Prostate gland (tissue), 2 donors: ENCODE measurements around the gene NAE1. TPM values are rescaled to one million over a fixed set of nuclear protein-coding genes. Genes with fewer than 3 reads are reported as not detected.
"Not testable (repeated sequence)": the region's sequence is repeated elsewhere in the genome, so short reads cannot be mapped to it uniquely, and the experiment has no call there.

Experiments
- DNase-seq: peaks from one replicate; pipeline ENCODE4 v3.0.0-alpha.2; 2019; ENCODE audit warnings: low spot score
- H3K27ac ChIP-seq, 2 donors: fragments of 200-600 bp; sonication (generic); 2 replicates each; pipeline ENCODE4 v1.5.1; 2017 to 2019
- H3K27me3 ChIP-seq: fragments of 200-600 bp; sonication (generic); replicated peaks from 2 replicates; pipeline ENCODE4 v1.5.1; 2019; ENCODE audit not compliant: insufficient read depth
- H3K36me3 ChIP-seq, 2 donors: fragments of 200-600 bp; sonication (generic); 1 replicate in 1 of 2; 2 replicates in 1 of 2; pipeline versions ENCODE4 v1.5.1 to v1.8.1; 2017 to 2019
- H3K4me1 ChIP-seq: fragments of 200-600 bp; sonication (generic); replicated peaks from 2 replicates; pipeline ENCODE4 v1.5.1; 2019
- H3K4me3 ChIP-seq, 2 donors: fragments of 200-600 bp; sonication (generic); 2 replicates each; pipeline ENCODE4 v1.5.1; 2017 to 2019
- H3K9me3 ChIP-seq: fragments of 200-600 bp; sonication (generic); 2 replicates; pipeline ENCODE4 v1.5.1; 2017
- POLR2A ChIP-seq: fragments of 450-650 bp; IDR thresholded peaks from one replicate; pipeline ENCODE4 v1.6.1; 2016; ENCODE audit warnings: antibody characterized with exemption, mild to moderate bottlenecking
- POLR2AphosphoS5 ChIP-seq: sonication (generic); formaldehyde crosslinking; IDR thresholded peaks from one replicate; pipeline ENCODE4 v1.6.1; 2017; ENCODE audit warnings: antibody characterized with exemption
- WGBS: methylation state at CpG from one replicate; pipeline ENCODE4 v1.1.5; 2018; 5-methylcytosine and 5-hydroxymethylcytosine counted together
- intact Hi-C: fragments of 100-400 bp; cut with DNase I; formaldehyde crosslinking; loops from one replicate; pipeline ENCODE4 v1.14.2; 2022
- total RNA-seq, 2 donors: library from RNA; depleted of rRNA; stranded (reverse); fragments of >200 nt; gene quantifications; one replicate each; pipeline ENCODE4 v1.1.0, GENCODE V29; 2016
- TF ChIP-seq, protein P1 (sequence below), 4 experiments: fragments of 200-600 bp in 2 of 4; fragments of 450-650 bp in 2 of 4; sonication (generic) in 2 of 4; IDR thresholded peaks; 1 replicate in 3 of 4; 2 replicates in 1 of 4; pipeline ENCODE4 v1.5.1; 2016 to 2019; ENCODE audit warnings: antibody characterized with exemption in 4 of 4, mild to moderate bottlenecking in 2 of 4, moderate library complexity in 2 of 4

The NAE1 gene
- total RNA-seq, 2 donors from 2014 or later, result 39.6 to 58.2 TPM

DNA sequence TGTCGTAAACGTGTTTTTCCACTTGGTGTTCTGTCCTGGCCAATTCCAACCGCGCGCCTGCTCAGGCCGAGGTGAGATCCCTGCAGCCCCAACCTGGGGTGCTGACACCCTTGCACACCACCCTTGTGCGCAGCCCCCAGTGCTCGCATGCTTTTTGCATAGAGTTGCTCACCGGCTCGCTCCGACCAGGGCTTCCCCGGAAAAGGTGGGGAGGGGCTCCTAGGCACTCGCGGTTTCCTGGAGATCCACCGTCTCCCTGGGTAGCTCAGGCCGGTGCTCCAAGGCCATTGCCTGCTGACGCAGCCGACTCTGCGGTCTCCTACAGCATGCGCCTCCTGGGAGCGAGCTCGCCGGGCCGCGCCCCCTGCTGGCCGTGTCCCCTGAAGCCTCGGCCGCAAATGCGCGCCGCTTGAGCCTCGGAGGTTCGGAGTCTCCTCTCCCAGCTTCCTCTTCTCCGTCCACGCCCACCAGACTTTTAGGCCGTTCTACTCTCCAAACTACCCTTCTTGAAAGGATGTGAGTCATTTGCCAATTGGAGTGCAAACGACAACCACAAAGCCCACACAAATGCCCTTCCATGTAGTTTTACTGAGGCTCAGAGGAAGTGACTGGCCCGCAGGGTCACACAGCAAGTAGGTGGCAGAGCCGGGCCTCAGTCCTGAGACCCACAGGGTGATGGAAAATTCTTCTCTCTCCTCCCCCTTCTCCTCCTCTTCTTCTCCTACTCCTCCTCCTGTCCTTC lies 42.3 kb upstream of the NAE1 start:
- Histone ChIP-seq H3K4me1 (no peaks in the 10 kb centered on the region), H3K9me3 (no peaks in the 10 kb centered on the region), H3K36me3 (no peaks in the 10 kb centered on the region), H3K4me3 (peak overlapping the region; percentile 20 to 22), H3K27me3 (no peaks in the 10 kb centered on the region), H3K27ac (peak overlapping the region in 1 of 2 donors; percentile 33)
- WGBS, result 4% methylated on average over 36 of the region's 39 CpGs
- intact Hi-C loops, result loop anchor here (2.0 to 5.0 kb wide), 2 partner anchors 41 to 144 kb away; partner anchors contain the start of gene NAE1
- TF ChIP-seq, protein P1, sequence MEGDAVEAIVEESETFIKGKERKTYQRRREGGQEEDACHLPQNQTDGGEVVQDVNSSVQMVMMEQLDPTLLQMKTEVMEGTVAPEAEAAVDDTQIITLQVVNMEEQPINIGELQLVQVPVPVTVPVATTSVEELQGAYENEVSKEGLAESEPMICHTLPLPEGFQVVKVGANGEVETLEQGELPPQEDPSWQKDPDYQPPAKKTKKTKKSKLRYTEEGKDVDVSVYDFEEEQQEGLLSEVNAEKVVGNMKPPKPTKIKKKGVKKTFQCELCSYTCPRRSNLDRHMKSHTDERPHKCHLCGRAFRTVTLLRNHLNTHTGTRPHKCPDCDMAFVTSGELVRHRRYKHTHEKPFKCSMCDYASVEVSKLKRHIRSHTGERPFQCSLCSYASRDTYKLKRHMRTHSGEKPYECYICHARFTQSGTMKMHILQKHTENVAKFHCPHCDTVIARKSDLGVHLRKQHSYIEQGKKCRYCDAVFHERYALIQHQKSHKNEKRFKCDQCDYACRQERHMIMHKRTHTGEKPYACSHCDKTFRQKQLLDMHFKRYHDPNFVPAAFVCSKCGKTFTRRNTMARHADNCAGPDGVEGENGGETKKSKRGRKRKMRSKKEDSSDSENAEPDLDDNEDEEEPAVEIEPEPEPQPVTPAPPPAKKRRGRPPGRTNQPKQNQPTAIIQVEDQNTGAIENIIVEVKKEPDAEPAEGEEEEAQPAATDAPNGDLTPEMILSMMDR (IDR thresholded peaks at IDR 0.05), result peak; percentile 82 to 93 (median 87)
- TF ChIP-seq POLR2A (no peak), POLR2AphosphoS5 (peak; percentile 64)
- DNase-seq, result peak; percentile 74

DNA sequence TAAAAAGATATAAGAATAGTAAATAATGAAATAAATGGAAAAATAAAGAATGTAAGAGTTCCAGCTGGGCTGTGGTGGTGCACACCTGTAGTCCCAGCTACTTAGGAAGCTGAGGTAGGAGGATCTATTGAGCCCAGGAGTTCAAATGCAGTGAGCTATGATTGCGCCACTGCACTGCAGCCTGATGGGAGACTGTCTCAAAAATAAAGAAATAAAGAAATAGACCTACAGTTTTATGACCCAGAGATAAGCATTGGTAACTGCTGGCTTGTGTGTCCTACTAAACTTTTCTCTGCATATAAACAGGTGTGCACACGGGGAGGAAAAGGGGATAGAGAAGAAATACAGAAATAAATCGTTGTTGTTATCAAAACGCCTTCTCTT lies 41.8 kb upstream of the NAE1 start:
- H3K4me3 ChIP-seq, result peak overlapping the region; percentile 20 to 22
- H3K36me3 ChIP-seq, result no peaks in the 10 kb centered on the region
- H3K27me3 ChIP-seq, result no peaks in the 10 kb centered on the region
- no peaks in the 10 kb centered on the region for H3K4me1 ChIP-seq
- 39% methylated on average over 4 of the region's 4 CpGs for WGBS
- intact Hi-C loops, result loop anchor here (2.0 to 5.0 kb wide), 2 partner anchors 40 to 144 kb away; partner anchors contain the start of gene NAE1
- no peaks in the 10 kb centered on the region for H3K9me3 ChIP-seq
- TF ChIP-seq POLR2A (no peak), POLR2AphosphoS5 (no peak)
- TF ChIP-seq, protein P1 (IDR thresholded peaks at IDR 0.05), result no peak
- no peak for DNase-seq
- H3K27ac ChIP-seq, result peak overlapping the region in 1 of 2 donors; percentile 33

DNA sequence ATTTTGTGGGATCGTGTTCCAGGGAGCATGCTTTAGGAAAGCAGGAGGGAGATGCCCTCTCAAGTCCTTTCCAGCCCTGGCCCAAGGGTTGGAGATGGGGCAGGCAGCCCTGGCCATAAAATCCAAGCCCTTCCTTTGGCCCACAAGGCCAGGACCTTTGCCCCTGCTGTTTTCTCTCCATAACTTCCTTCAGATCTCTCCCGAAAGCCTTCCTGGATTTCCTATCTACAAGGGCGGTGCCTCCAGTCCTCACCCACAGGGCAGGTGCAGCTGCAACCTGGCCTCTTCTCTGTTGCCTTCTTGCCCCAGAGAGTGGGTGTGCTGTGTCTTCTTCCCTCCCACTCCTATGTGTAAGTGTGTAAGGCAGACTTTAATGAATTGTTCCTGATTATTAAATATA lies 41.1 kb upstream of the NAE1 start:
- intact Hi-C loops, result loop anchor here (2.0 to 5.0 kb wide), 2 partner anchors 40 to 143 kb away; partner anchors contain the start of gene NAE1
- no peak for DNase-seq

GRCh38 chr16:66871363-66871762 lies 40.6 kb upstream of the NAE1 start:
- H3K27me3 ChIP-seq, H3K27ac ChIP-seq, H3K4me3 ChIP-seq, H3K9me3 ChIP-seq, H3K4me1 ChIP-seq, H3K36me3 ChIP-seq, DNase-seq: not testable (repeated sequence)
- WGBS, result 95% methylated on average over 2 of the region's 2 CpGs
- intact Hi-C loops, result loop anchor here (5.0 kb wide), 1 partner anchor 39 kb away; the partner anchor contains the start of gene NAE1

More for the DNA sequence above, 41.1 kb upstream of the NAE1 start:
- TF ChIP-seq POLR2AphosphoS5 (no peak), POLR2A (no peak)
- TF ChIP-seq, protein P1 (IDR thresholded peaks at IDR 0.05), result no peak
- Histone ChIP-seq H3K4me3 (no peak overlapping the region), H3K27ac (no peak overlapping the region), H3K9me3 (no peaks in the 10 kb centered on the region), H3K4me1 (no peaks in the 10 kb centered on the region), H3K27me3 (no peaks in the 10 kb centered on the region), H3K36me3 (no peaks in the 10 kb centered on the region)
- 87% methylated on average over 3 of the region's 3 CpGs for WGBS

- Histone ChIP-seq H3K9me3 (no peaks in the 10 kb centered on the region), H3K36me3 (no peaks in the 10 kb centered on the region), H3K27ac (no peak overlapping the region), H3K27me3 (no peaks in the 10 kb centered on the region), H3K4me3 (no peak overlapping the region), H3K4me1 (no peaks in the 10 kb centered on the region)
- intact Hi-C loops, result loop anchor here (10.0 kb wide), 1 partner anchor 465 kb away; no protein-coding TSS in a partner anchor
- WGBS, result 100% methylated on average over 1 of the region's 1 CpG
- no peak for DNase-seq
- TF ChIP-seq POLR2AphosphoS5 (no peak), POLR2A (no peak)
- TF ChIP-seq, protein P1 (IDR thresholded peaks at IDR 0.05), result no peak
Measured at GRCh38 chr16:66869424-66869823, 38.6 kb upstream of the NAE1 start.
